C4-2B (cell line): ENCODE results near the gene MBOAT1.

ENCODE experiments used
- ZFX ChIP-seq: fragments of 450-650 bp; IDR thresholded peaks from 2 replicates; pipeline ENCODE4 v1.6.1; 2017
- TF ChIP-seq, protein P1 (sequence below): fragments of 450-650 bp; conservative IDR thresholded peaks from 2 replicates; pipeline ENCODE4 v1.5.1; 2017; ENCODE audit warnings: mild to moderate bottlenecking

- TF ChIP-seq, protein P1, sequence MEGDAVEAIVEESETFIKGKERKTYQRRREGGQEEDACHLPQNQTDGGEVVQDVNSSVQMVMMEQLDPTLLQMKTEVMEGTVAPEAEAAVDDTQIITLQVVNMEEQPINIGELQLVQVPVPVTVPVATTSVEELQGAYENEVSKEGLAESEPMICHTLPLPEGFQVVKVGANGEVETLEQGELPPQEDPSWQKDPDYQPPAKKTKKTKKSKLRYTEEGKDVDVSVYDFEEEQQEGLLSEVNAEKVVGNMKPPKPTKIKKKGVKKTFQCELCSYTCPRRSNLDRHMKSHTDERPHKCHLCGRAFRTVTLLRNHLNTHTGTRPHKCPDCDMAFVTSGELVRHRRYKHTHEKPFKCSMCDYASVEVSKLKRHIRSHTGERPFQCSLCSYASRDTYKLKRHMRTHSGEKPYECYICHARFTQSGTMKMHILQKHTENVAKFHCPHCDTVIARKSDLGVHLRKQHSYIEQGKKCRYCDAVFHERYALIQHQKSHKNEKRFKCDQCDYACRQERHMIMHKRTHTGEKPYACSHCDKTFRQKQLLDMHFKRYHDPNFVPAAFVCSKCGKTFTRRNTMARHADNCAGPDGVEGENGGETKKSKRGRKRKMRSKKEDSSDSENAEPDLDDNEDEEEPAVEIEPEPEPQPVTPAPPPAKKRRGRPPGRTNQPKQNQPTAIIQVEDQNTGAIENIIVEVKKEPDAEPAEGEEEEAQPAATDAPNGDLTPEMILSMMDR: peak; percentile 18; the same call in 1 of the 2 replicates
- no peak for TF ChIP-seq ZFX
Observed at GRCh38 chr6:20212392-20213111, at the start of gene MBOAT1.
